Mesenchymal stem cell (in vitro differentiated cells and primary cell): ENCODE data around the gene FSHB.

Experiments used
- DNase-seq: peaks from one replicate; pipeline ENCODE4 v3.0.0-alpha.2; 2013
- H2AFZ ChIP-seq: one replicate; pipeline ENCODE4 v1.6.1; 2013; ENCODE audit warnings: low read depth, mild to moderate bottlenecking, control low read depth, inconsistent platforms, low read length, moderate library complexity
- H2AK5ac ChIP-seq: 2 replicates; pipeline ENCODE4 v1.6.1; 2013; ENCODE audit warnings: low read length, moderate library complexity, mild to moderate bottlenecking, inconsistent platforms; ENCODE audit not compliant: severe bottlenecking
- H2BK120ac ChIP-seq: one replicate; pipeline ENCODE4 v1.6.1; 2013; ENCODE audit warnings: low read depth, mild to moderate bottlenecking, inconsistent platforms, low read length, moderate library complexity
- H2BK12ac ChIP-seq, 2 experiments: one replicate each; pipeline ENCODE4 v1.6.1; 2013; ENCODE audit warnings: inconsistent platforms in 2 of 2, low read length in 2 of 2, mild to moderate bottlenecking in 2 of 2, moderate library complexity in 2 of 2, control low read depth in 1 of 2
- H2BK15ac ChIP-seq: one replicate; pipeline ENCODE4 v1.6.1; 2013; ENCODE audit warnings: mild to moderate bottlenecking, low read depth, inconsistent platforms; ENCODE audit not compliant: poor library complexity, severe bottlenecking
- H2BK5ac ChIP-seq: 2 replicates; pipeline ENCODE4 v1.6.1; 2013; ENCODE audit warnings: low read depth, mild to moderate bottlenecking, low read length, control low read depth, inconsistent platforms; ENCODE audit not compliant: poor library complexity, severe bottlenecking
- H3K14ac ChIP-seq, 2 experiments: one replicate each; pipeline ENCODE4 v1.6.1; 2013; ENCODE audit warnings: inconsistent platforms in 2 of 2, low read length in 2 of 2, control low read depth in 1 of 2, mild to moderate bottlenecking in 1 of 2, moderate library complexity in 1 of 2
- H3K18ac ChIP-seq, 2 experiments: one replicate each; pipeline ENCODE4 v1.6.1; 2013; ENCODE audit warnings: inconsistent platforms in 2 of 2, low read length in 2 of 2, control low read depth in 1 of 2, low read depth in 1 of 2, mild to moderate bottlenecking in 1 of 2
- H3K23ac ChIP-seq, 2 experiments: one replicate each; pipeline ENCODE4 v1.6.1; 2013; ENCODE audit warnings: inconsistent platforms in 2 of 2, low read length in 2 of 2, mild to moderate bottlenecking in 2 of 2, moderate library complexity in 2 of 2, control low read depth in 1 of 2
- H3K27ac ChIP-seq: 2 replicates; pipeline ENCODE4 v1.5.1; 2013; ENCODE audit warnings: mild to moderate bottlenecking, moderate library complexity, low read length, control low read depth, inconsistent platforms; ENCODE audit not compliant: poor library complexity, severe bottlenecking
- H3K27me3 ChIP-seq, 2 experiments: 2 replicates each; pipeline versions ENCODE4 v1.6.1 to v1.7.0; 2013; ENCODE audit warnings: low read length in 2 of 2, mild to moderate bottlenecking in 2 of 2, moderate library complexity in 2 of 2, control low read depth in 1 of 2, inconsistent platforms in 1 of 2; ENCODE audit not compliant: control insufficient read depth in 1 of 2, insufficient read depth in 1 of 2
- H3K36me3 ChIP-seq, 2 experiments: 2 replicates each; pipeline versions ENCODE4 v1.6.1 to v1.7.0; 2013; ENCODE audit warnings: low read length in 2 of 2, control low read depth in 1 of 2, inconsistent platforms in 1 of 2, low read depth in 1 of 2, mild to moderate bottlenecking in 1 of 2; ENCODE audit not compliant: insufficient read depth in 2 of 2, control insufficient read depth in 1 of 2
- H3K4ac ChIP-seq, 2 experiments: one replicate each; pipeline ENCODE4 v1.6.1; 2013; ENCODE audit warnings: inconsistent platforms in 2 of 2, low read length in 2 of 2, mild to moderate bottlenecking in 2 of 2, moderate library complexity in 2 of 2, control low read depth in 1 of 2, low read depth in 1 of 2
- H3K4me1 ChIP-seq: 2 replicates; pipeline ENCODE4 v1.6.1; 2013; ENCODE audit warnings: low read depth, low read length, control low read depth; ENCODE audit not compliant: control insufficient read depth, insufficient read depth
- H3K4me2 ChIP-seq: 2 replicates; pipeline ENCODE4 v1.6.1; 2013; ENCODE audit warnings: low read length, mild to moderate bottlenecking, inconsistent platforms; ENCODE audit not compliant: poor library complexity, severe bottlenecking
- H3K4me3 ChIP-seq, 2 experiments: 2 replicates each; pipeline versions ENCODE4 v1.5.1 to v1.7.0; 2013; ENCODE audit warnings: low read length in 2 of 2, mild to moderate bottlenecking in 2 of 2, control low read depth in 1 of 2, low read depth in 1 of 2; ENCODE audit not compliant: insufficient read depth in 1 of 2
- H3K79me1 ChIP-seq: replicated peaks from 2 replicates; pipeline ENCODE4 v1.6.1; 2013; ENCODE audit warnings: mild to moderate bottlenecking, control low read depth, low read length, inconsistent platforms; ENCODE audit not compliant: poor library complexity, severe bottlenecking
- H3K9ac ChIP-seq: 2 replicates; pipeline ENCODE4 v1.7.0; 2013; ENCODE audit warnings: mild to moderate bottlenecking, low read length, moderate library complexity
- H3K9me3 ChIP-seq: 2 replicates; pipeline ENCODE4 v1.7.0; 2013; ENCODE audit warnings: mild to moderate bottlenecking, low read length; ENCODE audit not compliant: control insufficient read depth
- H4K8ac ChIP-seq: one replicate; pipeline ENCODE4 v1.6.1; 2013; ENCODE audit warnings: inconsistent platforms, mild to moderate bottlenecking, low read length, moderate library complexity
- H4K91ac ChIP-seq: one replicate; pipeline ENCODE4 v1.6.1; 2013; ENCODE audit warnings: mild to moderate bottlenecking, low read length, inconsistent platforms
- WGBS: methylation state at CpG from one replicate; pipeline ENCODE4 v1.1.7; 2013; ENCODE audit warnings: mixed read lengths; 5-methylcytosine and 5-hydroxymethylcytosine counted together

FSHB gene

GRCh38 chr11:30210357-30210756, 20.5 kb upstream of the FSHB start:
- no peaks in the 10 kb centered on the region for H3K36me3 ChIP-seq
- H3K4me3 ChIP-seq = no peak overlapping the region
- H4K91ac ChIP-seq = no peak overlapping the region
- H3K9me3 ChIP-seq = no peaks in the 10 kb centered on the region
- no peak overlapping the region for H3K4me2 ChIP-seq
- H3K79me1 ChIP-seq = no peaks in the 10 kb centered on the region
- H3K27ac ChIP-seq = no peak overlapping the region
- 41% methylated on average over 2 of the region's 2 CpGs for WGBS
- no peaks in the 10 kb centered on the region for H3K27me3 ChIP-seq
- no peak for DNase-seq
- no peak overlapping the region for H4K8ac ChIP-seq
- H3K4ac ChIP-seq = no peak overlapping the region
- no peak overlapping the region for H3K23ac ChIP-seq
- no peak overlapping the region for H2BK120ac ChIP-seq
- H3K18ac ChIP-seq = no peak overlapping the region
- no peak overlapping the region for H2AK5ac ChIP-seq
- no peak overlapping the region for H2BK12ac ChIP-seq
- no peak overlapping the region for H2AFZ ChIP-seq
- H3K14ac ChIP-seq = no peak overlapping the region
- no peaks in the 10 kb centered on the region for H3K4me1 ChIP-seq
- H2BK5ac ChIP-seq = no peak overlapping the region
- no peak overlapping the region for H3K9ac ChIP-seq
- H2BK15ac ChIP-seq = no peak overlapping the region

- Histone ChIP-seq H3K4me1 (no peaks in the 10 kb centered on the region), H2AK5ac (no peak overlapping the region), H3K79me1 (no peaks in the 10 kb centered on the region), H3K9me3 (no peaks in the 10 kb centered on the region), H2BK120ac (no peak overlapping the region), H3K36me3 (no peaks in the 10 kb centered on the region), H4K91ac (no peak overlapping the region), H3K18ac (no peak overlapping the region), H3K27me3 (no peaks in the 10 kb centered on the region), H3K4me3 (no peak overlapping the region), H2AFZ (no peak overlapping the region), H4K8ac (no peak overlapping the region), H2BK5ac (no peak overlapping the region), H2BK15ac (no peak overlapping the region), H3K23ac (no peak overlapping the region), H3K14ac (no peak overlapping the region), H3K27ac (no peak overlapping the region), H2BK12ac (no peak overlapping the region), H3K4me2 (no peak overlapping the region), H3K4ac (no peak overlapping the region), H3K9ac (no peak overlapping the region)
- no peak for DNase-seq
- 79% methylated on average over 2 of the region's 2 CpGs for WGBS
Observed at GRCh38 chr11:30216534-30216933, 14.3 kb upstream of the FSHB start.

GRCh38 chr11:30218278-30218677, 12.5 kb upstream of the FSHB start:
- no peak overlapping the region for H3K9ac ChIP-seq
- no peak overlapping the region for H3K4me2 ChIP-seq
- no peak overlapping the region for H3K4ac ChIP-seq
- H3K9me3 ChIP-seq = no peaks in the 10 kb centered on the region
- H3K27ac ChIP-seq = no peak overlapping the region
- H3K36me3 ChIP-seq = no peaks in the 10 kb centered on the region
- H4K8ac ChIP-seq = no peak overlapping the region
- H3K18ac ChIP-seq = no peak overlapping the region
- no peak overlapping the region for H3K23ac ChIP-seq
- H3K4me3 ChIP-seq = no peak overlapping the region
- H2BK12ac ChIP-seq = no peak overlapping the region
- no peak overlapping the region for H4K91ac ChIP-seq
- no peaks in the 10 kb centered on the region for H3K79me1 ChIP-seq
- no peak overlapping the region for H2BK15ac ChIP-seq
- H2AK5ac ChIP-seq = no peak overlapping the region
- H2BK120ac ChIP-seq = no peak overlapping the region
- H2BK5ac ChIP-seq = no peak overlapping the region
- H3K14ac ChIP-seq = no peak overlapping the region
- no peaks in the 10 kb centered on the region for H3K4me1 ChIP-seq
- no peak overlapping the region for H2AFZ ChIP-seq
- 82% methylated on average over 4 of the region's 4 CpGs for WGBS
- no peak for DNase-seq
- H3K27me3 ChIP-seq = no peaks in the 10 kb centered on the region

DNA sequence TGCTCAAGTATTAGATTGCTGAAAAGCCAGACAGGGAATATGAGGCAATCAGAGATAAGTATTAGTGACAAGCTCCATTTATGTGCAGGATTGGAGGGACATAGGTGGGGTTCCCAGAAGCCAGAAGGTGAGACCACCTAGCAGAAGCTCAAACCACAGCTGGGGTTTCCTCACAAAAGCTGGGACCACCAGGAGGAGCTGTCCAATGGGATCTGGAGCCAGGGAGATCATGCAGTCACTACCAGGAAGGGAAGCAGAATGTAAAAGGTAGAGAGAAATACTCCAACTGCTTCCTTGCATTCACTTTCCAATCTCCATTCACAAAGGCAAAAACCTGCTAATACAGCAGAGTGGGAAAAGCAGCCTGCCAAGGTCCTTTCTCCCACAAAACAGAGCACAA, 5.2 kb upstream of the FSHB start:
- no peak overlapping the region for H4K8ac ChIP-seq
- no peaks in the 10 kb centered on the region for H3K27me3 ChIP-seq
- H2BK15ac ChIP-seq = no peak overlapping the region
- no peaks in the 10 kb centered on the region for H3K9me3 ChIP-seq
- H2BK12ac ChIP-seq = no peak overlapping the region
- H3K4ac ChIP-seq = no peak overlapping the region
- no peak overlapping the region for H3K4me2 ChIP-seq
- H3K23ac ChIP-seq = no peak overlapping the region
- H3K79me1 ChIP-seq = no peaks in the 10 kb centered on the region
- no peak overlapping the region for H3K9ac ChIP-seq
- no peaks in the 10 kb centered on the region for H3K4me1 ChIP-seq
- no peak overlapping the region for H2BK120ac ChIP-seq
- no peak for DNase-seq
- no peak overlapping the region for H3K4me3 ChIP-seq
- H3K27ac ChIP-seq = no peak overlapping the region
- H2BK5ac ChIP-seq = no peak overlapping the region
- H2AK5ac ChIP-seq = no peak overlapping the region
- no peak overlapping the region for H3K18ac ChIP-seq
- H4K91ac ChIP-seq = no peak overlapping the region
- H3K14ac ChIP-seq = no peak overlapping the region
- no peaks in the 10 kb centered on the region for H3K36me3 ChIP-seq
- H2AFZ ChIP-seq = no peak overlapping the region
